Esophagus (tissue), 2 donors: ENCODE data around the gene SORBS1. TPM values are rescaled to one million over a fixed set of nuclear protein-coding genes. Genes with fewer than 3 reads are reported as not detected.

Experiments
- H3K27ac ChIP-seq, 2 donors: one replicate each; pipeline ENCODE4 v1.5.1; 2013; ENCODE audit warnings: low read depth in 2 of 2, mild to moderate bottlenecking in 2 of 2, inconsistent platforms in 1 of 2, low read length in 1 of 2, moderate library complexity in 1 of 2
- H3K27me3 ChIP-seq, 2 donors: one replicate each; pipeline ENCODE4 v1.6.1; 2013; ENCODE audit warnings: low read length in 2 of 2, control low read depth in 1 of 2, mild to moderate bottlenecking in 1 of 2; ENCODE audit not compliant: insufficient read depth in 2 of 2, control insufficient read depth in 1 of 2
- H3K36me3 ChIP-seq, 2 donors: one replicate each; pipeline ENCODE4 v1.6.1; 2013; ENCODE audit warnings: low read length in 1 of 2; ENCODE audit not compliant: control insufficient read depth in 2 of 2, insufficient read depth in 2 of 2
- H3K4me1 ChIP-seq, 2 donors: one replicate each; pipeline ENCODE4 v1.6.1; 2013; ENCODE audit warnings: low read length in 1 of 2; ENCODE audit not compliant: control insufficient read depth in 2 of 2, insufficient read depth in 2 of 2
- H3K4me3 ChIP-seq, 2 donors: one replicate each; pipeline ENCODE4 v1.5.1; 2013; ENCODE audit warnings: low read length in 2 of 2, mild to moderate bottlenecking in 2 of 2, low read depth in 1 of 2, moderate library complexity in 1 of 2
- H3K9me3 ChIP-seq, 2 donors: one replicate each; pipeline ENCODE4 v1.6.1; 2013; ENCODE audit warnings: mild to moderate bottlenecking in 2 of 2, low read depth in 1 of 2, low read length in 1 of 2, moderate library complexity in 1 of 2; ENCODE audit not compliant: control insufficient read depth in 2 of 2, insufficient read depth in 1 of 2
- WGBS, 2 donors: extraction: QIAGEN DNeasy Blood & Tissue Kit; methylation state at CpG; one replicate each; pipeline ENCODE4 v1.1.7; 2013; 5-methylcytosine and 5-hydroxymethylcytosine counted together
- polyA plus RNA-seq, 2 donors: library from polyadenylated mRNA; stranded (reverse); fragments of 200-250 nt; gene quantifications; one replicate each; pipeline ENCODE4 v1.2.3, GENCODE V29; 2013
- donor health status: healthy with polysubstance abuse.
- donor health status: Bipolar disorder and iron deficiency.

The SORBS1 gene
- polyA plus RNA-seq, 2 donors = 32.7 to 66.3 TPM

DNA sequence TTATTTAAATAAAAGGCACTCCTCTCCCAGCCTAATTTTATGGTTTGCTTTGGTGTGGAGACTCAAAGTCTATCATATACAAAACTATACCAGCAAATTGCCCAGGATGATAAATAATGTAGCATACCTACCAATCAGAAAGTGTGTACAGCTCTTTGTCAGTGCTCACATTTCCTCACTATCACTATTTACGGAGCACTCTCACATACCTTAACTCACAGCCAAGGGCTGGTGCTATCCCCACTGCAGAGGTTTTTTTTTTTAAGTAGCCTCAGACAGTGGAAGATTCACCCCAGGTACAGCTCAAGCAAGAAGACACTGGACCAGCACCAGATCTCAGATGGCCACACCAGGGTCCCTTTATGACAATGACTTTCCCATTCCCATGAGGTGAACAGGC lies 272.9 kb downstream of the SORBS1 start:
- Histone ChIP-seq H3K27me3 (no peaks in the 10 kb centered on the region), H3K4me1 (peaks cover 4 to 14% of the 10 kb centered on the region in 2 donors), H3K27ac (peak overlapping the region in 1 of 2 donors; percentile 15), H3K4me3 (no peak overlapping the region), H3K36me3 (no peaks in the 10 kb centered on the region), H3K9me3 (no peaks in the 10 kb centered on the region)
- 44 to 55% methylated on average over 1 of the region's 1 CpG for WGBS, 2 donors

DNA sequence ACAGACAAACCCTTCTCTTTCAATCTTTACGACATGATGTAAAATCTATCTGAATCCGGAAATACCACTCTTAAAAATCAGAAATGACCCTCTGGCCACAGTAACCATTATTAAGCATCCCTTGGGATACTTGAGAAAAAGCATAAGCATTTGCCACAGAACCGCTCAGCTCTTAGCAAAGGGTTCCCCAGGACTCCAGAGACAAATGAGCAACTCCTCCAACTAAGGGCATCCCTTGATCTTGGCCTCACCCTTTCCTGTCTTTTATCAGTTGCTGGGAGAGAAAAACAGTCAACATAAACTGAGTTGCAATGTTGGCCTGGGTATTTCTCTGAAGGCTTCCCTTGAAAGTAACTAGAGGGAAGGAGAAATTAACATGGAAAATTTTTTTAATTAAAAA lies 273.9 kb downstream of the SORBS1 start:
- Histone ChIP-seq H3K9me3 (no peaks in the 10 kb centered on the region), H3K36me3 (no peaks in the 10 kb centered on the region), H3K4me1 (peaks cover 4 to 14% of the 10 kb centered on the region in 2 donors), H3K27me3 (no peaks in the 10 kb centered on the region), H3K27ac (no peak overlapping the region), H3K4me3 (no peak overlapping the region)
- WGBS, 2 donors = 44 to 60% methylated on average over 3 of the region's 3 CpGs

DNA sequence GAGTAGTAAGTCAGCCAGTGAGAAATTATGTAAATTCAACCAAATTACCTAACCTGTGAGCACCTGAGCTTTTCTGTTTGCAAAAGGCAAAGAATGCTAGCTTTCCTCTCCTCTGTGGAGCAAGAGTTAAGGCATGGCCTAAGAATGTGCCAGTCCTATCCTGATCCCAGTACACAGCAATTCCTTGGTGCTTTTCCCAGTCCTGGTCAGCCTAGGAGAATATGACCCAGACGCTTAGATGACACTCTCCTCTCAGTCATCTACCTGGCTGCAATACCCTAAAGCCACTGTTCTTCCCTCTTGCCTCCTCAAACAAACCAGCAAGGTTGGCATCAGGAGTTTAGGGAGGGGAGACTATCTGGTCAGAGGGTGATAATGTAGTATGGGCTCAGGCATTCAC lies 274.5 kb downstream of the SORBS1 start:
- Histone ChIP-seq H3K4me1 (peaks cover 4 to 14% of the 10 kb centered on the region in 2 donors), H3K27ac (no peak overlapping the region), H3K4me3 (no peak overlapping the region), H3K9me3 (no peaks in the 10 kb centered on the region), H3K36me3 (no peaks in the 10 kb centered on the region), H3K27me3 (no peaks in the 10 kb centered on the region)
- 45 to 61% methylated on average over 1 of the region's 1 CpG for WGBS, 2 donors

DNA sequence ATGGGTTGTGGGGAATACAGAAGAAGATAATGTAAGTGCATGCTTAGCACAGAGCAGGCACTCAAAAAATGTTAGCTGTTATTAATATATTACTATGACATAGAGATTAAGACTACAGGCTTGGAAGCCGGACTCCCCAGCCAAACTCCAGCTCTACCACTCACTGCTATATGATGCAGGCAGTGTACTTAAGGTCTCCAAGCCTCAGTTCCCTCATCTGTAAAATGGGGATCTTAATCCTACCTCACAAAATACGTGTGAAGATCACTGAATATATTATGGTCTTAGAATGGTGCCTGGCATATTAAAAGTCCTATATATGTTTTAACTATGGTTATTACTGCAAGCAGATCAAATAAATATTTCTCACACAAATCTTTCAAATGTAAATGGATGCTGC lies 275.6 kb downstream of the SORBS1 start:
- 75 to 80% methylated on average over 2 of the region's 2 CpGs for WGBS, 2 donors
- Histone ChIP-seq H3K4me3 (no peak overlapping the region), H3K27ac (no peak overlapping the region), H3K4me1 (peaks cover 0 to 9% of the 10 kb centered on the region in 2 donors), H3K27me3 (no peaks in the 10 kb centered on the region), H3K9me3 (no peaks in the 10 kb centered on the region), H3K36me3 (no peaks in the 10 kb centered on the region)

DNA sequence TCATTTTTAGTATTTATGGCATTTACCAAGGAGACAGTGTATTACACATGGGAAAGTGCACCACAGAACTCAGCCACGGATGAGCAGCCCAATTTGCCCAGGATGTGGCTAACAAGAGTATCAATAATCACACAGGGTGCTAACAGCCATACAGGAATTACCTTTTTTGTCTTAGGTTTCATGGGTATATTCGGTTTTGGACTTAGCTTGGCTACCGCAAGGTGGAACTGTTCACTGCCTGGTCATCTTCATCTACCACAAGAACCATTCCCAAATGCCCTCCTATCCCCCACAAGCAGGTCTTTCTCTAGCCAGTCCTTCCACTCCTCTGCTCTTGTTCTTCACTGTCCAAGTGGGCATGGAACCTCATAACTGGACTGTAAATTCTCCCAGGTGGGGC lies 276.4 kb downstream of the SORBS1 start:
- Histone ChIP-seq H3K27me3 (no peaks in the 10 kb centered on the region), H3K4me1 (peaks cover 0 to 9% of the 10 kb centered on the region in 2 donors), H3K4me3 (no peak overlapping the region), H3K9me3 (no peaks in the 10 kb centered on the region), H3K36me3 (no peaks in the 10 kb centered on the region), H3K27ac (no peak overlapping the region)
- WGBS, 2 donors = 74 to 76% methylated on average over 3 of the region's 3 CpGs

DNA sequence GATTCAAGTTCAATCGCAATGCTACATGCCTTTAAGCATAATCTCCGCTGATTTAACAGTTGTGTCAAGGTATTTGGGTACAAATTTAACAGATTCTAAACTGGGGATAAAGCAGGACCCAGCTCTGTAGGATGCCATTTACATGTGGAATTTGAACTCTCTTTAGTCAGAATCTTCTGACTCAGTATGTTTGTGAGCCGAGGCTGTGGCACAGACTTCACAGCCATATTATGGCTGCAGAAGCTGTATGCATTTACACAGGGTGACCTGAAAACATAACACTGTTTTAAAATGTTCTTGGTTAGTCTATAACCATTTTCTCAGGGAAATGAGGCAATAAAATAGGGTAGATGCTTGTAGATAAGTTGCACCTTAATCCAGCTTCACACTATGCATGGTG lies 279.1 kb downstream of the SORBS1 start:
- H3K27ac ChIP-seq = no peak overlapping the region
- no peaks in the 10 kb centered on the region for H3K9me3 ChIP-seq
- 77 to 84% methylated on average over 3 of the region's 3 CpGs for WGBS, 2 donors
- no peaks in the 10 kb centered on the region for H3K27me3 ChIP-seq
- H3K4me1 ChIP-seq = peaks cover 0 to 9% of the 10 kb centered on the region in 2 donors
- no peak overlapping the region for H3K4me3 ChIP-seq
- no peaks in the 10 kb centered on the region for H3K36me3 ChIP-seq

DNA sequence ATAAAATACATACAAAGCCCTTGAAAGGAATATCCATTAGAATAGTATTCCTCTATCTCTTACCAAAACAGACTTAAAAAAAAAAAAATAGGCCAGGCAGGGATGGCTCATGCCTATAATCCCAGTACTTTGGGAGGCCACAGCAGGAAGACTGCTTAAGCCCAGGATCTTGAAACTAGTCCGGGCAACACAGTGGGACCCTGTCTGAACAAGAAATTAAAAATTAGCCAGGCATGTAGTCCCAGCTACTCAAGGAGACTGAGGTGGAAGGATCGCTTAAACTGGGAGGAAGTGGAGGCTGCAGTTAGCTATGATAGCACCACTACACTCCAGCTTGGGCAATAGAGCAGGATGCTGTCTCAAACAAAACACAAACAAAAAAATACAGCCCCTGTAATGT lies 280.0 kb downstream of the SORBS1 start:
- Histone ChIP-seq H3K9me3 (no peaks in the 10 kb centered on the region), H3K4me3 (no peak overlapping the region), H3K27me3 (no peaks in the 10 kb centered on the region), H3K4me1 (peaks cover 0 to 8% of the 10 kb centered on the region in 2 donors), H3K36me3 (peaks cover 0 to 1% of the 10 kb centered on the region in 2 donors), H3K27ac (no peak overlapping the region)
- 58 to 73% methylated on average over 2 of the region's 2 CpGs for WGBS, 2 donors

DNA sequence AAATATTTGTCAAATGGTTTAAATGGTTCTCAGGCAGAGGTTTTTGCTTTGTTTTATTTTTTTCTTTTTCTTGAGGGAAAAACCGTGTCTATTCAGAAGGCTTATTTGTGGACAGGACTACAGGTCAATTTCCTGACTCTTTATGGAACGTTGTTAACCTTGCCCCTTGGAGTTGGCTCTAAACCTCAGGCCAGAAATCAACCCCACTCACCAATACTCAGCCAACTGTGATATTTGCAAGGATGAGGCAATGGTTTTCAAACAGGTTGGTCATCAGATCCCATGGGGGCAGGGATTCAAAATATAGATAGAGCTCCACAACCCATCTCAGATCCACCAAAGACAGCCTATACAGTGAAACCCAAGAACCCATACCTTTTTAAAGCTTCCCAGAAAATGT lies 280.5 kb downstream of the SORBS1 start:
- no peaks in the 10 kb centered on the region for H3K27me3 ChIP-seq
- WGBS, 2 donors = 46 to 50% methylated on average over 2 of the region's 2 CpGs
- no peak overlapping the region for H3K27ac ChIP-seq
- peaks cover 0 to 10% of the 10 kb centered on the region in 2 donors for H3K4me1 ChIP-seq
- H3K4me3 ChIP-seq = no peak overlapping the region
- H3K36me3 ChIP-seq = peaks cover 0 to 1% of the 10 kb centered on the region in 2 donors
- no peaks in the 10 kb centered on the region for H3K9me3 ChIP-seq

DNA sequence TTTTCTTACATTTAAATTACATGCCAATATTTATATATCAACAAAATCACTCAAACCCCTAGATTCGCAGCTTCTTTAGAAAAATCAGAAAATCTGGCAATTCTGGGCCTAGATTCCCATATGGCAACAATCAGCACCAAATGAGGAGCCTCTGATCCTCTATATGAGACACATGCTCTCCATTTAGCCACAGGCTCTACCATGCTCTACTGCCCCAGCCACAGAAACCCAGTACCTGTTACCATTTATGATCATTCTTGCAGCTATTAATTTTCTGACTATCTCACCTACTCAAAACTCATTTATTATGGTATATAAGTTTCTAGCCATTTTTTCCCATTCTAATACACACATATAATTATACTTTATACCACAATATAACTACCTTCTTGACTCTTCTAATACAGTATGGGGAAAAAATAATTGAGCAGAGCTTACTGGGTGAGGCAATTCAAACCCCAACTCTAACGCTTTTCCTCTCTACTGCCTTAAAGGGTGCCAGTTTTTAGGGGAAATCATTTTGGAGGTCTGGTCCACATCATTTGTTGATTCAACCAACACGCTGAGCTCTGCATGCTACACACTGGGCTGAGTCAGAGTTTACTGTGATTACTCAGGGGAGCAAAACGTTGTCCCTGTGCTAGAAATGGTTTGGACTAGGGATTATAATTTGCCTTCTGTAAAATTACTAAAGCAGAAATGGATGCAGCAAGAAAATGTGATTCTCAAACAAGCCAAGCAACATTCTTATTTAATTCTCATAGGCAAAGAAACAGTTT lies 281.9 kb downstream of the SORBS1 start:
- H3K36me3 ChIP-seq = peaks cover 0 to 1% of the 10 kb centered on the region in 2 donors
- H3K4me1 ChIP-seq = peaks cover 0 to 10% of the 10 kb centered on the region in 2 donors
- H3K9me3 ChIP-seq = no peaks in the 10 kb centered on the region
- H3K27ac ChIP-seq = peak overlapping the region in 1 of 2 donors; percentile 52
- no peaks in the 10 kb centered on the region for H3K27me3 ChIP-seq
- no peak overlapping the region for H3K4me3 ChIP-seq
- 41 to 54% methylated on average over 4 of the region's 4 CpGs for WGBS, 2 donors
